Choroid plexus epithelial cell (primary cell): Measurements from ENCODE around the gene MKI67.

ENCODE experiments used
- DNase-seq: peaks from one replicate; pipeline ENCODE4 v3.0.0-alpha.2; 2010; ENCODE audit warnings: low read depth
- H3K4me3 ChIP-seq: 2 replicates; pipeline ENCODE4 v1.5.1; 2011; ENCODE audit warnings: low read depth, mild to moderate bottlenecking, control low read depth, low read length, moderate library complexity
- CTCF ChIP-seq: conservative IDR thresholded peaks from 2 replicates; pipeline ENCODE4 v1.5.1; 2011; ENCODE audit warnings: low read depth, mild to moderate bottlenecking, control low read depth, inconsistent platforms, low read length, moderate library complexity

The MKI67 gene

GRCh38 chr10:128166151-128166550, 39.9 kb upstream of the MKI67 start:
- no peak for TF ChIP-seq CTCF
- DNase-seq: no peak
- no peak overlapping the region for H3K4me3 ChIP-seq

- no peak overlapping the region for H3K4me3 ChIP-seq
- DNase-seq: no peak
- TF ChIP-seq CTCF: no peak
Measured at GRCh38 chr10:128165536-128165935, 39.3 kb upstream of the MKI67 start.

DNA sequence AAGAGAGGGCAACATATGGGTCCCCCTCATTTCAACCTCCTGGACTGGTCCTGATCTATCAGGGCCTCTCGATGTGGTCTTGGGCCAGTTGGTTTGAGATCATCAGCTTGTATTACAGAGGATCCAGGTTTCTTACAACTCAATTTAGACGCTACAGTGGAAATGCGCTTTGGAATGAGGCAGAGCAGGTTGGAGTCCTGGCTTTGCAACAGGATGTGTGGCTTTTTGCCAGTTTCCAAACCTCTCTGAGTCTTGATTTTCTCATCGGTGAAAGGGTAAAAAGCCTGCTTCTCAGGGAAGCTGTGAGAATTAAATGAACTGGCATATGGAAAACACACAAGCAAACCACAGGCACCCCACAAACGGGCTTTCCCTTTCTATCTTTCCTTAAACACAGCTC, 37.5 kb upstream of the MKI67 start:
- no peak for DNase-seq
- no peak for TF ChIP-seq CTCF
- no peak overlapping the region for H3K4me3 ChIP-seq

- no peak overlapping the region for H3K4me3 ChIP-seq
- no peak for DNase-seq
- TF ChIP-seq CTCF: no peak
Measured at GRCh38 chr10:128161031-128161430, 34.8 kb upstream of the MKI67 start.

DNA sequence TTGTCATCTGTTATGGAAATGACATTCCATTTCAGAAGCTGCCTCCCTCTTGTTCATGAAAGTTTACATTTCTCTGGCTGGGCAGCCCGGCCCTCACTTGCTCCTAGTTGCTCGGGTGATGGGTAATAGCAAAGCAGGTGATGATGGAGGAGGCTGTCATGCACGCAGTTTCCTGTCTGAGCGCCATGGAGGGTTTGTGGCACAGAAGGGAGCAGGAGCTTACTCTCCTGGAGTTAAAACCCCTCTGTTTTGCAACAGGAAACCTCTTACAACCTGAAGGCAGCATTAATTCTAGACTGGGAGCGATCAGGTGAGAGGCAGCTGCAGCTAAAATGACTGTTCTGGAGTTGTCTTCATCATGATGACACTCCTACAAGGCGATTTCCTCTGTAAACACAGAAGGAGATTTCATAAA, 34.1 kb upstream of the MKI67 start:
- no peak overlapping the region for H3K4me3 ChIP-seq
- no peak for DNase-seq
- no peak for TF ChIP-seq CTCF

- no peak overlapping the region for H3K4me3 ChIP-seq
- no peak for DNase-seq
- TF ChIP-seq CTCF: no peak
Measured at GRCh38 chr10:128158021-128158795, 32.0 kb upstream of the MKI67 start.

- no peak for DNase-seq
- TF ChIP-seq CTCF: no peak
- no peak overlapping the region for H3K4me3 ChIP-seq
Measured at GRCh38 chr10:128156999-128157755, 31.0 kb upstream of the MKI67 start.
